GM08714 (cell line): ENCODE results near the gene ZNF587.
"Not testable (repeated sequence)": the region's sequence is repeated elsewhere in the genome, so short reads cannot be mapped to it uniquely, and the experiment has no call there.

Experiments used
- H3K4me3 ChIP-seq: fragments of 200-500 bp; sonication (Bioruptor generic); 2 replicates; pipeline ENCODE4 v1.5.1; 2014; ENCODE audit warnings: mild to moderate bottlenecking, low read length, inconsistent platforms
- ZNF274 ChIP-seq: IDR thresholded peaks from 2 replicates; pipeline ENCODE4 v1.6.1; 2012; ENCODE audit warnings: mild to moderate bottlenecking, low read depth, low read length

Gene ZNF587

DNA sequence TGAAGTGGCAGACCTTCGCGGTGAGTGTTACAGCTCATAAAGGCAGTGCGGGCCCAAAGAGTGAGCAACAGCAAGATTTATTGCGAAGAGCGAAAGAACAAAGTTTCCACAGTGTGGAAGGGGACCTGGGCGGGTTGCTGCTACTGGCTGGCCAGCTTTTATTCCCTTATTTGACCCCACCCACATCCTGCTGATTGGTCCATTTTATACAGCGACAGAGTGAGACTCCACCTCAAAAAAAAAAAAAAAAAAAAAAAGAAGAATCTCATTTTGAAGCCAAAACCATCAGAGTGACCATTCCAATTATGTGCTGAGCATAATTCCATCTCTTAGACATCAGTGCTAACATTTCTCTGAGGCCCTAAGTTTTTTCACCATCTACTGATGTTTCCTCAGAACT lies 33.0 kb upstream of the ZNF587 start:
- no peak overlapping the region for H3K4me3 ChIP-seq
- TF ChIP-seq ZNF274 = no peak

DNA sequence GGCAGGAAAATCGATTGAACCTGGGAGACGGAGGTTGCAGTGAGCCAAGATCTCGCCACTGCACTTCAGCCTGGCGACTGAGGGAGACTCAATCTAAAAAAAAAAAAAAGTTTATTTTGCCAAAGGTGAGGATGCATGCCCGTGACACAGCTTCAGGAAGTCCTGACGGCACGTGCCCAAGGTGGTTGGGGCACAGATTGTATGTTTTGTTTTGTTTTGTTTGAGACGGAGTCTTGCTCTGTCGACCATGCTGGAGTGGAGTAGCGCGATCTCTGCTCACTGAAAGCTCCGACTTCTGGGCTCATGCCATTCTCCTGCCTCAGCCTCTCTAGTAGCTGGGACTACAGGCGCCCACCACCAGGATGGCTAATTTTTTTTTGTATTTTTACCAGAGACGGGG lies 31.7 kb upstream of the ZNF587 start:
- no peak for TF ChIP-seq ZNF274
- H3K4me3 ChIP-seq = no peak overlapping the region

DNA sequence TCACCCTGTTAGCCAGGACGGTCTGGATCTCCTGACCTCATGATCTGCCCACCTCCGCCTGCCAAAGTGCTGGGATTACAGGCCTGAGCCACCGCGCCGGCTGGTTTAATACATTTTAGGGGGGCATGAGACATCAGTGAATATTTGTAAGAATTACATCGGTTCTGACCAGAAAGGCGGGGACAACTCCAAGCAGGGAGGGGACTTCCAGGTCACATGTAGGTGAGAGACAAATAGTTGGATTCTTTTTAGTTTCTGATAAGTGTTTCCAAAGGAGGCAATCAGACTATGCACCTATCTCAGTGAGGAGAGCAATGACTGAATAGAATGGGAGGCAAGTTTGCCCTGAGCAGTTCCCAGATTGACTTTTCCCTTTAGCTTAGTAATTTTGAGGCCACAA lies 31.3 kb upstream of the ZNF587 start:
- TF ChIP-seq ZNF274 = no peak

DNA sequence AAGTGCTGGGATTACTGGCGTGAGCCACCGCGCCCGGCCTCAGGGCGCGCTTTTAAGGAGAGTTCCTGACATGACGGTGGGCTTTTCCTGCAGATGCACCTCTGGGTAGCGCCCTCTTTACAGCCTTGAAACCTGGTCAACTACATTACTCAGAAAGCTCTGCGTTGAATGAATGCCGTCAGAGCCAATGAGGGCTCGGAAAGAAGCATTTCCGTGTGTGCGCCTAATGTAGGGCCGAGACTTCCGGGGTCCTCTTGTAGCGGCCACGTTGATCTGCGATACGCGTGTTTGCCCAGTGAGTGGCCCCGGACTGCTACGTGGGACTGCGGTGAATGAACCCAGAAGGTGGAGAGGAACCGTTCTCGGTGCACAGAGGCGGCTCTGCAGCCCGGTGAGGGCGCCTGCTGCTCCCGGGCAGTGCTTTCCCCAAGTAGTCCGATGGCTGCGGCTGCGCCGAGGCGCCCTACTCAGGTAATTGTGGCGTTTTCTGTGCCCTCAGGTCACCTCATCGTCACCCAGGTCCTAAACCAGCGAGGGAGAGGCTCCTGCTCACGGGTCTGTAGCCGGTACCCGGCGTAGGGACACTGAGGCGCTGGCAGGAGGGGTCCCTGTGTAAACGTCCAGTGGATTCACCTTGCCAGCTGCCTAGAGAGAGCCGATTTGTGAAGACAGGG lies 30.0 kb upstream of the ZNF587 start:
- TF ChIP-seq ZNF274 = no peak
- H3K4me3 ChIP-seq = peak overlapping the region; percentile 96

More for the DNA sequence above, 31.3 kb upstream of the ZNF587 start:
- no peak overlapping the region for H3K4me3 ChIP-seq

DNA sequence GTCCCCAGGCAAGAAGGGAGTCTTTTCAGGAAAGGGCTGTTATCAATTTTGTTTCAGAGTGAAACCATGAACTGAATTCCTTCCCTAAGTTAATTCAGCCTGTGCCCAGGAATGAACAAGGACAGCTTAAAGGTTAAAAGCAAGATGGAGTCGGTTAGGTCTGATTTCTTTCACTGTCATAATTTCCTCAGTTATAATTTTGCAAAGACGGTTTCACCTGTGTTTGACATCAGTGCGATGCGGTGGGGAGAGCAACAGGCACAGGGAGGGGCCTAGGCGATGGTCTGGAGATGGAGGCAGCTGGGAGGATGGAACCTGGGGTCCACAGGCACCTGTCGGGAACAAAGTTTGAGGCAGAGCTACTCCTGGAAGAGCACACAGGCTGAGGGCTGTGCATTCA lies 29.1 kb upstream of the ZNF587 start:
- H3K4me3 ChIP-seq = peak overlapping the region; percentile 96
- TF ChIP-seq ZNF274 = no peak

DNA sequence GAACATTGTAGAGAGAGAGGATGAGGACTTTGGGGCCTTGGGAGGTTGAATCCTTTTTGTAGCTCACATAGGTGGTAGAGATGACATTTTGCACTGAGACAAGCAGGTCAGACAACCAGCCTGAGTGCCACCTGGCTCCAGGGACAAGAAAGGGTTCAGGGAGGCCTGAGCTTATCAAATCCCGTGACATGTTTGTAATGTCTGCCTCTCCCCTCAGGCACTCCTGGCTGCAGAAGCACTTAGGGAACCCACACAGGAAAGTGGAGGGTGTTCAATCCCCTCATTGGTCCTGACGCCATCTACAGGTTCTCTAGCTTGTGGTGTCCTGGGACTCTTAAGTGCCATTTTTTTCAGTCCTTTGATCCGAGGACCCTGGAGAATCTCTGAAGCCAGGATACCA lies 28.6 kb upstream of the ZNF587 start:
- H3K4me3 ChIP-seq = peak overlapping the region; percentile 96; the same call in 1 of the 2 replicates

DNA sequence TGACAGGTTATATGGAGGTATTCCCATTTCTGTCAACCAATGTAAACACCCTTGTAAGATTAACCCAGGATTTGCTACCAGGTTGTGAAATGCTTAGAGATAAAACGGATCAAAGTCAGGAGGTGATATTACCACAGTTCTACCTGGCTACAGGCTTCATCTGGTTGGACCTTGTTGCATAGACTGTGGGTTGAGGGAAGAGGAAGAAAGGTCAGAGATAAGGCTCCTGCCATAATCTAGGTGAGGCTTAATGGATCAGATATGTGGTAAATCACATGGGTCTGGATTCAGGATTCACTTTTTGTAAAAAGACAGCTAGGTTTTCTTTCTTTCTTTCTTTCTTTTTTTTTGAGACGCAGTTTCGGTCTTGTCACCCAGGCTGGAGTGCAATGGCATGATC lies 28.2 kb upstream of the ZNF587 start:
- H3K4me3 ChIP-seq = not testable (repeated sequence)

DNA sequence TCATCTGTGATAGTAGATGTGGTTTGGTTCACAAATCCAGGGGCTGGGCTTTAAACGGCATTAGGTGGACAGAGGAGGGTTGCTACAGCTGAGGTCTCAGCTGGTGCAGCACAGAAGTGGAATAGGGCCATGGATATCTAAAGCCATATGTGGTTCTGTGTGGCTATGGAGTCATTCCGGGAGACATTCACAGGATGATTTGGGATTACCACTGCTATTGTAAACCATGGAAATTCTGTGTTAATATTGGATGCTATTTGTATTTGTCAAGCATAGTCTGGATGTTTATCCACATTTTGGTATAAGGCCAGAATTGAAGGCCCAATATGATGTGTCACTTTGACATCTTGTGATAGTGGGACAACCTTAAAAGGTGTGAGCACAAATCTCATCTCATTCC lies 26.5 kb upstream of the ZNF587 start:
- H3K4me3 ChIP-seq = not testable (repeated sequence)

DNA sequence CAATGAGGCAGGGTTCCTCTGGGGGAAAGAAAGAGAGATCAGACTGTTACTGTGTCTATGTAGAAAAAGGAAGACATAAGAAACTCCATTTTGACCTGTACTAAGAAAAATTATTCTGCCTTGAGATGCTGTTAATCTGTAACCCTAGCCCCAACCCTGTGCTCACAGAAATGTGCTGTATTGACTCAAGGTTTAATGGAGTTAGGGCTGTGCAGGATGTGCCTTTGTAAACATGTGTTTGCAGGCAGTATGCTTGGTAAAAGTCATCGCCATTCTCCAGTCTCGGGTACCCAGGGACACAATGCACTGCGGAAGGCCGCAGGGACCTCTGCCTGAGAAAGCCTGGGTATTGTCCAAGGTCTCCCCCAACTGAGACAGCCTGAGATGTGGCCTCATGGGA lies 26.1 kb upstream of the ZNF587 start:
- not testable (repeated sequence) for H3K4me3 ChIP-seq

DNA sequence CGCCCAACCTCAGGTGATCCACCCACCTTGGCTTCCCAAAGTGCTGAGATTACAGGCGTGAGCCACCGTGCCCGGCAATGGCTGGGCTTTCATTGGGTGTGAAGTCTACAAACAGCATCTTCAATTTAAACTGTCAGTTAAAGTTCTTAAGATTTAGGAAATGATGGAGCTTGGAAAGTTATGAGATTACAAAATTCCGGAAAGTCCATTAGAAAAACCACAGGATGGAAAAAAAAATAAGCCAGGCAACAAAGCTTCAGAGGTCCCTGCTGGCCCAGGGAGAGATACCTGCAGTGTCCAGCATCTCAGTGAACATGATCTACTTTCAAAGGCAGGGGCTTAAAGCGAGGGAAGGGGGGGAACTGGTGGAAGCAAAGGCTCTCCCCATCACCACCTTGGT lies 24.1 kb upstream of the ZNF587 start:
- no peak overlapping the region for H3K4me3 ChIP-seq
- TF ChIP-seq ZNF274 = no peak

DNA sequence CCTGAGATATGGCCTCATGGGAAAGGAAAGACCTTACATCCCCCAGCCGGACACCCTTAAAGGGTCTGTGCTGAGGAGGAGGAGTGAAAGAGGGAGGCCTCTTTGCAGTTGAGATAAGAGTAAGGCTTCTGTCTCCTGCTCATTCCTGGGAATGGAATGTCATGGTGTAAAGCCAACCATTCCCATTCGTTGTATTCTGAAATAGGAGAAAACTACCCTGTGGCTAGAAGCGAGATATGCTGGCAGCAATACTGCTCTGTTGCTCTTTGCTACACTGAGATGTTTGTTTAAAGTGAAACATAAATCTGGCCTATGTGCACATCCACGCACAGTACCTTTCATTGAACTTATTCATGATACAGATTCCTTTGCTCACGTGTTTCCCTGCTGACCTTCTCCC lies 20.3 kb upstream of the ZNF587 start:
- H3K4me3 ChIP-seq = no peak overlapping the region
- TF ChIP-seq ZNF274 = no peak

DNA sequence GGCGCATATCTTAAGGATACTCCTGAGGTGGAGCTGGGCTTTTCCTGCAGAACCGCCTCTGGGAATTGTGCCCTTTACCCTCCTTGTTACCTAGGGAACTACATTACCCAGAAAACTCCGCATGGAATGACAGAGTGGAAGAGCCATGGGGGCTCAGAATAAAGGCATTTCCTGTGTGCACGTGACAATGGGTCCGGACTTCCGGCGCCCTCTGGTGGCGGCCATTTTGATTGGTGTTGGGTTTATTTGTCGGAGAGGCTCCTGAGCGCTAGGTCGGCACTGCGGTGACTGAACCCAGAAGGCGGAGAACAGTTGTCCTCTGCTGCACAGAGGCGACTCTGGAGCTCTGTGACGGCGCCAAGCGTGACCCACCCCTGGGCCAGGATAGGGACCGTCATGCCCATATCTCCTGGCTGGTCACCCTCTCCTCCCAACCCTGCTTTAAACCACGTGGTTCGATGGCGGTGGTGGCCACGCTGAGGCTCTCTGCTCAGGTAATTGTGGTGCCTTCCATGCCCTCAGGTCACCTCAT lies 19.5 kb upstream of the ZNF587 start, which contains the start of gene ZNF587B:
TSS of gene ZNF587B (plus strand) at position 229 of the 532 bp plus-strand sequence. CDS start at position 459, 230 bp downstream.
- TF ChIP-seq ZNF274 = no peak
- no peak within 1 kb of the TSS for H3K4me3 ChIP-seq

DNA sequence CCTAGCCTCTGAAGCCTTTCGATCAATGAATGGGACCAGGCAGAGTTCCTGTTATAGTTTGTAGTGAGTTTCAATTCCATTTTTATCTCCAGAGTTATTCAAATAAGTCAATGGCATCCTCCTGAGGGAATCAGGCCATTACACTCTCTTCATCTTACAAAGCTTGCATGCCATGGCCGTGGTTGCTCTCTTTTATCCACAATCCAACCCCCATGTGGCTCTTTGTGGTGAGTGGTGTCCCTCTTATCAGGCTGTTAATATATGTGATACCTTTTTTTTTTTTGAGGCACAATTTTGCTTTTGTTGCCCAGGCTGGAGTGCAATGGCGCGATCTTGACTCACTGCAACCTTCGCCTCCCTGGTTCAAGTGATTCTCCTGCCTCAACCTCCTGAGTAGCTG lies 12.7 kb upstream of the ZNF587 start:
- not testable (repeated sequence) for H3K4me3 ChIP-seq

DNA sequence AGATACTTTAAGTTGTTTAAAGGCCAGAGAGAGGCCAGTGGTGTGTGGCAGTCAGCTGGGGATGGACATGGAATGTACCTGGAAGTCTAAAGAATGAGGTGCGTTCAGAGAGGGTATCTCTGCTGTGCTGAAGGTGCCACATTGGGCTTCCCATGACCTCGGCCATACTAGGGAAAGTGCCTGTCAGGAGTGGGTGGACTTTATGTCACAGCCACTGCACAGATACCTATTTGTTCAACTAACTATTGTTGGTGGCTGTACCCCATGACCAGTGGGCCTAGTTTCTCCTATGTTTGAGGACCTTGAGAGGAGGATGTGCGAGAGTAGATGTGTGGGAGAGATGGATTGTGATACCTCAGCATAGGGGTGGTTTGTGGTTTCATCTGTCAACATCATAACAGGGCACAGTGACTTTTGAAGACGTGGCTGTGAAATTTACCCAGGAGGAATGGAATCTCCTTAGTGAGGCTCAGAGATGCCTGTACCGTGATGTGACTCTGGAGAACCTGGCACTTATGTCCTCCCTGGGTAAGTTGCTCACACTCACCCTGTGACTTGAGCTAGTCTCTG lies 11.0 kb upstream of the ZNF587 start:
- H3K4me3 ChIP-seq = not testable (repeated sequence)

DNA sequence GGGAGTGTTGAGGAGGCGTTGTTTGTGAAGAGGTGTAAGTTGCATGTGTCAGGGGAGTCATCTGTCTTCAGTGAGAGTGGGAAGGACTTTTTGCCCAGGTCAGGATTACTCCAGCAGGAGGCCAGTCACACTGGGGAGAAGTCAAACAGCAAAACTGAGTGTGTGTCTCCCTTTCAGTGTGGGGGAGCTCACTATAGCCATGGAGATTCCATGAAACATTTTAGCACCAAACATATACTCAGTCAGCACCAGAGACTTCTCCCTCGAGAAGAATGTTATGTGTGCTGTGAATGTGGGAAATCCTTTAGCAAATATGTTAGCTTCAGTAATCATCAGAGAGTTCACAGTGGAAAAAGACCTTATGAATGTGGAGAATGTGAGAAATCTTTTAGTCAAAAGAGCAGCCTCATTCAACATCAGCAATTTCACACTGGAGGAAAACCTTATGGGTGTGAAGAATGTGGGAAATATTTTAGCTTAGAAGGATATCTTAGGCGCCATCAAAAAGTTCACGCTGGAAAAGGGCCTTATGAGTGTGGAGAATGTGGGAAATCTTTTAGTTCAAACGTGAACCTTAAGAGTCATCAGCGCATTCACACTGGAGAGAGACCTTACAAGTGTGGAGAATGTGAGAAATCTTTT lies 8.4 kb upstream of the ZNF587 start:
- H3K4me3 ChIP-seq = no peak overlapping the region
- TF ChIP-seq ZNF274 = no peak

DNA sequence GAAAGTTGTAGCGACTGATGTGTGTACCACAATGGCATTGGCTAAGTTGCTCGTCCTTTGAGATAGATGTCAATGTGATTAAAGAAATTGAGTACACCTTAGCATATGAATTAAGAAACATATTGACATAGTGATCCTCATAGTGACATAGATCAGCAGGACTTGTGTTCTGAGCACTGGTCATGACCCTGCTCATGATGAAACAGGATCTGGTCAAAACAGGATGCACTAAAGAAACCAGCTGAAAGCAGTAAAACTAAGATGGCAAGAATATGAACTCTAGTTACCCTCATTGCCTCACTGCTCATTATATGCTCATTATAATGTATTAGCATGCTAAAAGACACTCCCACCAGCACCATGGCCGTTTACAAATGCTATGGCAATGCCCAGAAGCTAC lies 2.5 kb upstream of the ZNF587 start:
- not testable (repeated sequence) for H3K4me3 ChIP-seq

DNA sequence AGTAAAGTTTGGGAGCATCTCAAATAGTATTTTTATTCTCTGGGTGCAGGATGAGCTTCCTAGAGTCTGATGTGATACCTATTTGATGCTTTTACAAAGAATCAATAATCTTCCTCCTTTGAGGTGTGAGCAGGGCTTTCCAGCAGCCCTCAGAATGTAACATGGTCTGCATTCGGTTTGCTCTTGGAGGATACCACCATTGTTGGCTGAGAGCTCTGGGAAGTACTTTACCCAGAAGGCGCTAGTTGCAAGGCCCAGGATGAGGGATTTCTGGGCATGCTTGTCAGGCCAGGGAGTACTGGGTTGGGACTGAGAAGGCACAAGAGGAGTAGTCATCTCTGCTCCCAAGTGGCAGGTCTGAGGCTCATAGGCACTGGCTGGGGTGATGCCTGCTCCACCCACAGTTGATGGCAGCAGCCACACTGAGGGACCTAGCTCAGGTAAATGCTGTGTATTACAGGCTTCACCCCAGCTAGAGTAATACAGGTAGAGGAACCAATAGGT lies 445 bp upstream of the ZNF587 start:
- H3K4me3 ChIP-seq = not testable (repeated sequence)
